NB4 (cell line): ENCODE measurements around the gene NR3C2.

Experiments
- MYC ChIP-seq: IDR thresholded peaks from 2 replicates; pipeline ENCODE4 v1.6.1; 2011; ENCODE audit warnings: low read depth, low read length
- TF ChIP-seq, protein P1 (sequence below): IDR thresholded peaks from one replicate; pipeline ENCODE4 v1.5.1; 2012; ENCODE audit warnings: low read depth, low read length
- TF ChIP-seq, protein P2 (sequence below): IDR thresholded peaks from 2 replicates; pipeline ENCODE4 v1.6.1; 2011; ENCODE audit warnings: low read depth, low read length

DNA sequence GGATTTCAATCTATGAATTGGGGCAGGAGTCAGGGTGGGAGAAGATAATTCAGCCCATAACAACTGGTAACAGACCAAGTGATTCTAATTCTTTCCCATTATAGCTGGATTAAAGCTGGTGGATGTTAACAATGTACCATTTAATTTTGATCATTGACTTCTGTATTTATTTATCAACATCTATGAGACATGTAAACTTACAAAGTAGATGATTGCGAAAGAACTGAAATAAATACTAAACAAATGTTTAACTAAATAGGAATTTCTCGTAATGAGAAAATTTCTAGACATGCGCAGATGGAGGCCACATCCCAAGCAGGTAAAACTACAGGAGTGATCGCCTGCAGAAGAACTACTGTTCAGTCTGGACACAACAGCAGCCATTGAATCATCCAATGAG lies 107.1 kb downstream of the NR3C2 start:
- TF ChIP-seq, protein P1, sequence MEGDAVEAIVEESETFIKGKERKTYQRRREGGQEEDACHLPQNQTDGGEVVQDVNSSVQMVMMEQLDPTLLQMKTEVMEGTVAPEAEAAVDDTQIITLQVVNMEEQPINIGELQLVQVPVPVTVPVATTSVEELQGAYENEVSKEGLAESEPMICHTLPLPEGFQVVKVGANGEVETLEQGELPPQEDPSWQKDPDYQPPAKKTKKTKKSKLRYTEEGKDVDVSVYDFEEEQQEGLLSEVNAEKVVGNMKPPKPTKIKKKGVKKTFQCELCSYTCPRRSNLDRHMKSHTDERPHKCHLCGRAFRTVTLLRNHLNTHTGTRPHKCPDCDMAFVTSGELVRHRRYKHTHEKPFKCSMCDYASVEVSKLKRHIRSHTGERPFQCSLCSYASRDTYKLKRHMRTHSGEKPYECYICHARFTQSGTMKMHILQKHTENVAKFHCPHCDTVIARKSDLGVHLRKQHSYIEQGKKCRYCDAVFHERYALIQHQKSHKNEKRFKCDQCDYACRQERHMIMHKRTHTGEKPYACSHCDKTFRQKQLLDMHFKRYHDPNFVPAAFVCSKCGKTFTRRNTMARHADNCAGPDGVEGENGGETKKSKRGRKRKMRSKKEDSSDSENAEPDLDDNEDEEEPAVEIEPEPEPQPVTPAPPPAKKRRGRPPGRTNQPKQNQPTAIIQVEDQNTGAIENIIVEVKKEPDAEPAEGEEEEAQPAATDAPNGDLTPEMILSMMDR: no peak
- no peak for TF ChIP-seq MYC
- TF ChIP-seq, protein P2, sequence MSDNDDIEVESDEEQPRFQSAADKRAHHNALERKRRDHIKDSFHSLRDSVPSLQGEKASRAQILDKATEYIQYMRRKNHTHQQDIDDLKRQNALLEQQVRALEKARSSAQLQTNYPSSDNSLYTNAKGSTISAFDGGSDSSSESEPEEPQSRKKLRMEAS: no peak
